Fibroblast of the aortic adventitia (primary cell): ENCODE results near the gene BCORL1. TPM values are rescaled to one million over a fixed set of nuclear protein-coding genes. Genes with fewer than 3 reads are reported as not detected.

Experiments
- DNase-seq: peaks from one replicate; pipeline ENCODE4 v3.0.0-alpha.2; 2010; ENCODE audit warnings: low read depth
- H3K4me3 ChIP-seq: 2 replicates; pipeline ENCODE4 v1.5.1; 2011; ENCODE audit warnings: low read depth, mild to moderate bottlenecking, control low read depth, low read length, moderate library complexity
- CTCF ChIP-seq: IDR thresholded peaks from 2 replicates; pipeline ENCODE4 v1.5.1; 2011; ENCODE audit warnings: mild to moderate bottlenecking, low read length, control low read depth, inconsistent platforms; ENCODE audit not compliant: insufficient read depth
- total RNA-seq: library from RNA; depleted of rRNA; stranded (reverse); fragments of >200 nt; gene quantifications from 2 replicates; pipeline ENCODE4 v1.2.3, GENCODE V29; 2012; ENCODE audit warnings: low replicate concordance

Gene BCORL1
- total RNA-seq, 1 donor: 1.9 TPM

GRCh38 chrX:129938081-129938480 is 44.4 kb upstream of the BCORL1 start:
- no peak overlapping the region for H3K4me3 ChIP-seq
- TF ChIP-seq CTCF: no peak
- DNase-seq: no peak

GRCh38 chrX:129939986-129940385 is 42.4 kb upstream of the BCORL1 start:
- DNase-seq: no peak
- TF ChIP-seq CTCF: no peak
- H3K4me3 ChIP-seq: no peak overlapping the region

DNA sequence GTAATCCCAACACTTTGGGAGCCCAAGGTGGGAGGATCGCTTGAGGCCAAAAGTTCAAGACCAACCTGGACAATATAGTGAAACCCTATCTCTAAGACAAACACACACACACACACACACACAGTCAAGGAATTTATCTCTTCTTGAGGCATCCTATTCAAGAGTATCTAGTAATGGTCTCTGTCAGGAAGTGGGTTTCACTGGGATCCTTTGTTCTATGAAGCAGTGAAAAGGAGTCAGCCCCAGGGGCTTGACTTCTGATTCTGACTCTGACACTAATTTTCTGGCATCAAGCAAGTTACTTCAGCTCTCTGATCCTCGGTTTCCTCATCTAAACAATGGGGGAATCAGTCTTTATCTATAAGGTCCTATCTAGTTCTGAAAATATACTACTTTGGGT is 41.7 kb upstream of the BCORL1 start:
- no peak overlapping the region for H3K4me3 ChIP-seq
- no peak for TF ChIP-seq CTCF
- no peak for DNase-seq

DNA sequence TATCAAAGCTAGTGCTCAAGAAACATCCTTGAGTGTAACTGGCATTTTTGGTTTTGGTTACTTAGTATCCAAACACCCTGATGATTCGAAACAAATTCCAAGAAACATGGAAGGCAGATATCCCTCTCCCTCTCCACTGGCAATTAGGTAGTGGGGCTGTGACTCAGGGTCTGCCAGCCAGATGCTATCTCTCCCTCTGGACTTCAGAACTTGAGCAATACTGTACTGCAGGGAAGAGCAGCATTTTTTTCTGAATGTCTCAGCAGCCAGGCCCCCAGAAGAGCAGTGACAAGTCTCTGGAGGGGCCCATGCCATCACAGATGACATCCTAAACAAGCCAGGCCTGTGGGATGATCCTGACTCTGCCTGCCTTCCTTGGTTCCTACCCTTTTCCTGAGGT is 37.3 kb upstream of the BCORL1 start:
- H3K4me3 ChIP-seq: no peak overlapping the region
- no peak for TF ChIP-seq CTCF
- DNase-seq: no peak

DNA sequence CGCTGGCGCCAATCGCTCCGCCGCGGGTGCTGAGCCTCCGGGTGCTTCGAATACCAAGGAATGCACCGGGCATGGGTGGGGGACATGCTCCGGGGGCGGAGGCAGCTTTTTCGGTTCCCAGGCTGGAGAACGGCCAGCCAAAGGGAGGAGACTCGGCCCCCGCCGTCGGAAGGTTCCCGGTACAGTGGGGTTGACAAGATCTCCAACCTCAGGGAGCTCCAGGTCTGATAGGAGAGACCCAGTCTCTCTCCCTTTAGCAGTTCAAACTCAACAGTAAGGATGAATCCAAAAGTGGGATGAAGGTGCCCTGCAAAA is 29.1 kb upstream of the BCORL1 start:
- DNase-seq: no peak
- H3K4me3 ChIP-seq: no peak overlapping the region
- no peak for TF ChIP-seq CTCF

DNA sequence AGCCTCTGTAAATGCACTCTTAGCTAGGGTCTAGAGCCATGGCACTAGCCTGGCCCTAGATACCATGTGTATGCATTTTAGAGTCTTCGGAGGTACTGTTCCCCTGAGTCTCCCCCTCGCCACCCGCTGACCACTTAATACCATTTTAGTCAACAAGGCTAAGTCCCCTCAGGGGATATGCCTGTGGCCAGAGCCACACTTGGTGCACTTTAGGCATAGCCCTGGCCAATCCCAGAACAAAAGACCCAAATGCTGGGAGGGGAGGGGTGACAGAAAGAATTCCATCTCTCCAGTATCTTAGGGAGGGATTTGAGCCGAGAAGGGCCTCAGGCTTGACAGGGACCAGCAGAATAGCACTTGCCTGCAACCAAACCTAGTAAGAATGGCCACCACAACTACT is 28.6 kb upstream of the BCORL1 start:
- no peak for TF ChIP-seq CTCF
- DNase-seq: no peak
- no peak overlapping the region for H3K4me3 ChIP-seq

GRCh38 chrX:129954804-129955203 is 27.6 kb upstream of the BCORL1 start:
- TF ChIP-seq CTCF: no peak
- DNase-seq: no peak
- no peak overlapping the region for H3K4me3 ChIP-seq
